ENCODE data around the gene SSTR3. TPM values are rescaled to one million over a fixed set of nuclear protein-coding genes. Genes with fewer than 3 reads are reported as not detected.

SSTR3 gene
- polyA plus RNA-seq, 3 donors, result 0.79 to 1.2 (median 0.83) TPM

- DNase-seq (ENCODE audit: low read depth in 3 of 3, low spot score in 2 of 3), result no peak
Measured at GRCh38 chr22:37169947-37170688, 42.2 kb downstream of the SSTR3 start.

GRCh38 chr22:37169406-37169805 lies 42.9 kb downstream of the SSTR3 start:
- DNase-seq (ENCODE audit: low read depth in 3 of 3, low spot score in 2 of 3), result no peak

GRCh38 chr22:37167981-37168647 lies 44.2 kb downstream of the SSTR3 start:
- DNase-seq (ENCODE audit: low read depth in 3 of 3, low spot score in 2 of 3), result no peak

- no peak for DNase-seq (ENCODE audit: low read depth in 3 of 3, low spot score in 2 of 3)
Measured at GRCh38 chr22:37167176-37167980, 44.9 kb downstream of the SSTR3 start.

GRCh38 chr22:37166675-37167066 lies 45.6 kb downstream of the SSTR3 start:
- DNase-seq (ENCODE audit: low read depth in 3 of 3, low spot score in 2 of 3), result peak in 1 of 3 donors; percentile 43

GRCh38 chr22:37165940-37166674 lies 46.2 kb downstream of the SSTR3 start:
- DNase-seq (ENCODE audit: low read depth in 3 of 3, low spot score in 2 of 3), result no peak

- DNase-seq (ENCODE audit: low read depth in 3 of 3, low spot score in 2 of 3), result no peak
Measured at GRCh38 chr22:37165066-37165465, 47.2 kb downstream of the SSTR3 start.

GRCh38 chr22:37164505-37164887 lies 47.8 kb downstream of the SSTR3 start:
- DNase-seq (ENCODE audit: low read depth in 3 of 3, low spot score in 2 of 3), result no peak

GRCh38 chr22:37163575-37164504 lies 48.4 kb downstream of the SSTR3 start:
- DNase-seq (ENCODE audit: low read depth in 3 of 3, low spot score in 2 of 3), result no peak

- no peak for DNase-seq (ENCODE audit: low read depth in 3 of 3, low spot score in 2 of 3)
Measured at GRCh38 chr22:37163096-37163489, 49.2 kb downstream of the SSTR3 start.

- DNase-seq (ENCODE audit: low read depth in 3 of 3, low spot score in 2 of 3), result no peak
Measured at GRCh38 chr22:37162221-37163095, 49.8 kb downstream of the SSTR3 start.

- no peak for DNase-seq (ENCODE audit: low read depth in 3 of 3, low spot score in 2 of 3)
Measured at GRCh38 chr22:37161443-37161842, 50.8 kb downstream of the SSTR3 start.

- DNase-seq (ENCODE audit: low read depth in 3 of 3, low spot score in 2 of 3), result no peak
Measured at GRCh38 chr22:37160027-37160426, 52.2 kb downstream of the SSTR3 start.

- DNase-seq (ENCODE audit: low read depth in 3 of 3, low spot score in 2 of 3), result no peak
Measured at GRCh38 chr22:37158963-37159290, 53.4 kb downstream of the SSTR3 start.

GRCh38 chr22:37157516-37158285 lies 54.6 kb downstream of the SSTR3 start:
- DNase-seq (ENCODE audit: low read depth in 3 of 3, low spot score in 2 of 3), result no peak

GRCh38 chr22:37156686-37157435 lies 55.4 kb downstream of the SSTR3 start:
- DNase-seq (ENCODE audit: low read depth in 3 of 3, low spot score in 2 of 3), result no peak

- DNase-seq (ENCODE audit: low read depth in 3 of 3, low spot score in 2 of 3), result no peak
Measured at GRCh38 chr22:37155971-37156370, 56.3 kb downstream of the SSTR3 start.

All from right renal cortex interstitium (tissue), 3 donors.